Stimulated activated CD4-positive, alpha-beta T cell treated with anti-CD3 and anti-CD28 coated beads, Interleukin-15, amount 100 ng/mL, for 48 hours (primary cell): ENCODE results near the gene MYB.
"Not testable (repeated sequence)": the region's sequence is repeated elsewhere in the genome, so short reads cannot be mapped to it uniquely, and the experiment has no call there.

Source experiments
- DNase-seq, 2 donors: peaks; one replicate each; pipeline ENCODE4 v3.0.0-alpha.2; 2020; ENCODE audit warnings: low read depth in 2 of 2

MYB gene

DNA sequence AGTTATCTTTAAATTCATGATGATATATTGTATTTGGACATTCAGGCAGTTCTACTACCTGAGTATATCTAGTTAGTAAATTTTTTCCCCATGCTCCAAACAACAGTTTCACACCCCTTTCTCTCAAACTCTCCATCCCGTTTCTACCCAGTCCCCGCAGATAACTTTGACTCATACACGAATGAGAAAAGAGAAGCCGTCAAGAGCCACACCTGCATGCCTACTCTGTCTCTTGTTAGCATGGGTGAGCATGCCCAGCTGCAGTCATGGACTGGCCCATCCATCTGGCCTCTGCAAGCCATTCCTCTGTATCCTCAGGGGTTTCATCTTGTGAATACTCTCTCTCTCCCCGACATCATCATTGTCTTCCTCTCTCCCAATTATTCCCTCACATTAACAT, 41.5 kb downstream of the MYB start:
- no peak for DNase-seq

DNA sequence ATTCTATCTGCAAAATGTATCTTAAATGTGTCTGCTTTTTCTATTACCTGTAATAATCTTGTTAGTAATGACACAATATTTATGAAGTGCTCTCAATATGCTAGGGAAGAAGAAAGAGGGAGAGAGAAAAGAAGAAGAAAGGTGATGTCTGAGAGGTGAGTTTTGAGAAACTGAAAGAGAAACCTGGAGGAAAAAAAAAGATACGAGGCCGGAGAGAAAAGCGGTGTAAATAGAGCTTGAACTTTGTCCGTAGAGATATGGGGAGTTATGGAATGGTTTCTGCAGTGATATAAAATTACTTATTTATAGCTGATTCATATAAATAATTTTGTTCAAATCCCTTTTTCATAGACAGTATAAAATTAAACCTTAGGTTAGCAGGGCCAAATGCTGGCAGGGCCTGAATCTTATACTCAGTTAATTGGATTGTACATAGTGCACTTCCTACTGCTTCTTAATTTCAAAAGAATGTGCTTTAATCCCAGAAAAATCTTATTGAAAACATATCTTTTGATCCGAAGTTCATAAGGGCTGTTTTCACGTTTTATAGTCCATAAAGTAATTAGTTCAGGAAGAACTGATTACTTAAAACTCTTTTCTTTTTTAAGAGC, 43.0 kb downstream of the MYB start:
- no peak for DNase-seq

DNA sequence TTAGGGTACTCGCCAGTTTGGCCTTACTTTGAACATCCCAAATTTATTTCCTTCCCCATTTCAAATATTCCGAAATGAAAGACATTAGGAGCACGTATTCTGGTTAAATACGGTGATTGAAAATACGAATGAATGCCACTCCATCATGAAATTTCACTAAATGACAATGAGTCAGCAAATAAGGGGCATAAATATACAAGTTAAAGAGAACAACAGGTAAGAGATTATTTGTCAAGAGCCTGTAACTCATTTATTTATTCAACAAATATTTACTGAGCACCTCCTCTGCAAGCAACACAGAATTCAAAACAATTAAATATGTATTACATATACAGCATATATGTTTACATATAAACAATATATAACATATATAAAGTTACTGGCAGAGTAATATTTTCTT, 44.8 kb downstream of the MYB start:
- DNase-seq, result no peak

DNA sequence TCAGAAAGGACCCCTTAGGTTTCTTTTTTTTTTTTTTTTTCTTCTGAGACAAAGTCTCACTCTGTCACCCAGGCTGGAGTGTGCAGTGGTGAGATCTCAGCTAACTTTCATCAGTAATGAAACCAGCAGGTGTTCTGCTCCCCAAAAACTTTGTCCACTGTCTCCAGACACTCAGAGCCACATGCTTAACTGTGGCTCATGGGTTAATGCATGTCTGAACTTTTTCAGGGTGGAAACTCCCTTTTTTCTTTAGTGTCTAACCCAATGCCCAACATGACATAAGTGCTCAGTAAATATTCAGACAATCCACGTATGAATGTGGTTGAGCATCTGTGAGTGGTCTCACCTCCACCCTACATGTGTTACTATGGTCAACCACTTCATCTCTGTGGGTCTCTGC, 45.4 kb downstream of the MYB start:
- DNase-seq, result no peak

DNA sequence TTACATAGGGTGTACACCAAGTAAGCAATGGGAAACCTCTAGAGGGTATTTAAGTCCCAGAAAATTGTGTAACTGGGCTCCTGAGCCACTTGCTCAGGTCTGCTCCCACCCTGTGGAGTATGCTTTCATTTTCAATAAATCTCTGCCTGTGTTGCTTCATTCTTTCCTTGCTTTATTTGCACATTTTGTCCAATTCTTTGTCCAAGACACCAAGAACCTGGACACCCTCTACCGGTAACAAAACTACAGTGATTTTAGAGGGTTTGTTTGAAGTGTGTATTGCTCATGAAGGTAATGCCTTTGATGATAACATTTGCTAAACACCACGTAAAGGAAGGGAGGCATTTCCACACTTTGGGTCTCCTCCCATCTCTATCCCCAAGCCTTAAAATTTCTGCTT, 46.2 kb downstream of the MYB start:
- no peak for DNase-seq

DNA sequence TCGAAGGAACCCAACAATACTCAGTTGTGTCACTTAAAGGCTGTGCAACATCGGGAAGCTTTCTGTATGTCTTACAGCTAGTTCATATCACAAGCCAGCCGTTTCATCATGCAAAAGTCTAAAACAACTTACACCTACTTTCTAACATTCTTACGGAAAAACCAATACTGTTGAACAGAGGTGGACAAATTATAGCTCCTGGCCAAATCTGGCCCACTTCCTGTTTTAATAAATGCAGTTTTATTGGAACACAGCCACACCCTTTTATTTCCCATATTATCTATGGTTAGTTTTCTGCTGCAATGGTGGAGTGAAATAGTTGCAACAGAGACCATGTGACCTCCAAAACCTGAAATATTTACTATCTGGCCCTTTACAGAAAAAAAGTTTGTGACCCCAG, 46.6 kb downstream of the MYB start:
- no peak for DNase-seq

DNA sequence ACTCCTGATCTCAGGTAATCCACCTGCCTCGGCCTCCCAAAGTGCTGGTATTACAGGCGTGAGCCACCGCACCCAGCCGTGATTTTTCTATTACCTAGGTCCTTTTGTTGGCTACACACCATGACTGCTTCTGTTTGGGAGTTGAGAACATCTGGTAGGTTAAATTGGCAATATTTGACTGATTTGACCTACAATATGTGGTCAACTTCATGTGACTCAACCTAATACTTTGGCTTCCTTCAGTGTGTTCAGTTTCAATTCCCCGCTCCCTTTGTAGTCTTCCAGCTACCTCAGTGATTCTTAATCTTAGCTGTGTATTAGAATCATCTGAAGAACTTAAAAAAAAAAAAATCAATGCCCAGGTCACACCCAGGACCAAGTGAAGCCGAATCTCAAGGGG, 47.4 kb downstream of the MYB start:
- DNase-seq, result no peak

DNA sequence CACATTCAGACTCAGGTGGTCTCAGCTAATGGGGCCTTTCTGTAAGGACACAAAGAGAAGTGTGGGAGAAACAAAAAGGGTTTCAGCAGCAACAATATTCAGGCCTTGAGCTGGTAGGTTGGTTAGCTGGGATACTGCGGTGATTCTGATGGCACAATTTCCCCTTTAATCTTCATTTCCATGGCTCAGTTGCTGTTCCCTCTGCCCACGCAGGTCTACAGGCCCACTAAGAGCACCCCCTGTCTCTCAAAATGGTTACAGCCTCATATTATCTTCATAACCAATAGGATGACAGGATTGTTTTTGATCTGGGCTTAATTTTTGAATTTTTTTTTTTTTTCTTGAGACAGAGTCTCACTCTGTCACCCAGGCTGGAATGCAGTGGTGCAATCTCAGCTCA, 48.9 kb downstream of the MYB start:
- no peak for DNase-seq

DNA sequence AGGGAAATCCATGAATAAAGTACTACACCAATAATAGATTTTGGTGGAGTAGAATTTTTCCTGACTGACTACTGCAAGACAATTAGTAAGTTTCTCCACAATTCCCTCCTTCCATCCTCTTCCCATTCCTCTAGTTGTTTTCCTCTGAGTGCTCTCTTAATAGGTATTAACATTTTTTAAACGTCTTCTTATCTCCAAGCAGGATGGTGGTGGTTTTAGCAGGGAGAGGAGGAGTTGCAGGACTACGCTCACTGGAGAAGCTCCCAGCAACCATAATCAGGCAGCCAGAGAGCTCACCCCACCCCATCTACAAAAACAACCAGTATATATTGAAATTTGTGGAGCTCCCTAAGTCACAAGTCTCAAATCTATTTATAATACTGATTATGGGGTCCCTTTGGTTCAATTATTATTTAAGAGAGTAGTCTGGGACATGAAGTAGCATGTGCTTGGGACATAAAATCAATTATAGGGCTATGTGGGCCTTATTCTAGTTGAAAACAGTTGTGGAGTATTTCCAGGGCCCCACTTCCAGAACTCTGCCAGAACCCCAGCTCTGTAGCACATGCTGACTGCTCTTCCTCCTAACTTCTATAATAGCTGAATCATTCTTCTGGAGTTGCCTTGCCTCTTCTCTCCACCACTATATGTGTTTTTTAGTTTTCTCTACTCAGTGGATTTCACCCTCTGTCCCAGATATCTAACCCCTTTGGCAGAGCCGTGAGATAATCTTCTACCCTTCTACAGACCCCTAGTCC, 49.8 kb downstream of the MYB start:
- no peak for DNase-seq

DNA sequence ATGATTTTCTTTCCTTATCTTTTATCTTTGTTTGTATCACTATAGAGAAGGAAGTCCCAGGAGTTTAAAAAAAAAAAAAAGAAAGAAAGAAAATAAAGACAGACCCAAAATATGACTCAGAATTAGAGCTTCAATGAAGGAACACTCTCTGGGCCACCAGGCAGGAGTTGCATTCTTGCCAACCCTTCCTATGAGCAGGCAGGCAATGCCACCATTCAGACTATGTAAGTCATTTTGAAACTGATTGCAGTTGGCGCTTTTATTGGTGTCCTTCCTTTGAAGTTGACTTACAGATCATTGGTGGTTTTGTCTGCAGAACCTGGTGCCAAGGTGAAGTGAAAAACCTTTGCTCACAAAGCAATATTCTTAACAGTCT, 50.3 kb downstream of the MYB start:
- DNase-seq, result no peak

DNA sequence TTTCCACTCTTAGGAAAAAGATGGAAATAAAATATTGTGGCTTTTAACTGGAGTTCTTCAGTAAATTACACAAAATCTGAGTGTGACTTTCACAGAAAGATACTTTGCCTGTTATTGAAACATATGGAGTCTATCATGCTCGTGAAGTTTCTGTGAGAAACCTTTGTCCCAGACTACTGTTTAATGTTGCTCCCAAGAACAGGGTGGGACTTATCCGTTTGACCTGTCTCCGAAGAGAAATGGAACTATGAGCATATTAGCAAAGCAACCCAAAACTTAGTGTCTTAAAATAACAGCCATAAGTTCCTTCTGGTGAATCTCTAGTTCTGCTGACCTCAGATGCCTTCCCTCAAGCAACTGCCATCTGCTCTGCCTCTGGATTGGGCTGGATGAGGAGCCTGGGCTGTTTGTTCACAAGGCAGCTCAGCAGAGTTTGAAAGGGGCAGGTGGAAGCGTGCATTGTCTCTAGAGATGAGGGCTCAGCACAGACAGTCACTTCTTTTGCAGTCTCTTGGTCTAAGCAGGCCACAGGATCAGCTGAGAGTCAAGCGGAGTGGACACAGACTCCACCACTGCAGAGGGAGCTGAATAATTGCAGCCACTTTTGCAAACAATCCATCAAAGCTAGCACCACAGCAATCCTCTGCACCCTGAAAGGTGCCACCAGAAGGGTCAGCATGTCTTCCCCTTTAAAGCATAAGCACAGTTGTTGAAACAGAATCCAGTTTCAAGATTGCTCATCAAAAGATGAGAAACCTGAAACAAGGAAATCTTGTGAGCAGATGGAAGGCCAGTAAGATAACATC, 52.8 kb downstream of the MYB start:
- DNase-seq, result no peak

DNA sequence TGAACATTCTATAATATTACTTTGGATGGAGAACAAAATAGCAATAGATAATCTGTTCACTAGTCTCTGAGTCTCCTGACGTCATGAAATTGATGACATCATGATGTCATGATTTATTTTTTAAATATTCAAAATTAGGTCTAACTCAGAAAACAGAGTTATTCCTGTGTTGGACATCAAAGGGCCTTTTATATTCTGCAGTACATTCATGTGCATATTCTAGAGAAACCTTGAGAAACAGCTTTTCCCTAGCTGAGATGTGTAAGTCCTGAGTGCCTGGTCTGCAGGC, 53.3 kb downstream of the MYB start:
- no peak for DNase-seq

DNA sequence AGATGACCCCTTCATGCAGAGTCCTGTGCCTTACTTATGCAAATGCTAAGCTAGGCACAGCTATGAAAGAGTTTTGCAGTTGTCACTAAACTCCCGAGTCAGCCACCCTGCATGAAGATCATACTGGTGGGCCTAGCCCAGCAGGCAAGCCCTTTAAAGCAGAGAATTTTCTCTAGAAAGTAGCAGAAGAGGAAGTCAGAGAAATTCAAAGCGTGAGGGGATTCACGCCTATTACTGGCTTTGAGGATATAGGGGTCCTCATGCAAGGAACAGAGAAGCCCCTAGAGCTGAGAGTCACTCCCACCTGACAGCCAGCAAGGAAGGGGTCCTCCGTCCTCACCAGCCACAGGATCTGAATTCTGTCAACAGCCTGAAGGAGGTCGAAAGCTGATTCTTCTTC, 54.6 kb downstream of the MYB start:
- no peak for DNase-seq

DNA sequence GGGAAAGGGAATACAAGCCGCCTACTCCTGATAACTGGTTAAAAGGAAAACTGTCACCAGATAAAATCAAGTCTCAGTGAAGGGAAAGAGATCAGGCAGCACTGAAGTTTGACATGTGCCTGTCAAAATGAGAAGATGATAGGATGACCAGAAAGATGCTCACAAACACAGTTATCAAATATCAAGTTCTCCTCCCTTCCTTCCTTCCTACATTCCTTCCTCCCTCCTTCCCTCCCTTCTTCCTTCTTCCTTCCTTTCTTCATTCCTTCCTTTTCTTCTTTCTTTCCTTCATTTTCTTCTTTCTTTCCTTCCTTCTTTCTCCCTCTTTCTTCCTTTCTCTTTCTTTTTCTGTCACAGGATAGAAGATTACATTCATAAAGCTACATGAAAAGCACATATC, 55.2 kb downstream of the MYB start:
- DNase-seq, result no peak

DNA sequence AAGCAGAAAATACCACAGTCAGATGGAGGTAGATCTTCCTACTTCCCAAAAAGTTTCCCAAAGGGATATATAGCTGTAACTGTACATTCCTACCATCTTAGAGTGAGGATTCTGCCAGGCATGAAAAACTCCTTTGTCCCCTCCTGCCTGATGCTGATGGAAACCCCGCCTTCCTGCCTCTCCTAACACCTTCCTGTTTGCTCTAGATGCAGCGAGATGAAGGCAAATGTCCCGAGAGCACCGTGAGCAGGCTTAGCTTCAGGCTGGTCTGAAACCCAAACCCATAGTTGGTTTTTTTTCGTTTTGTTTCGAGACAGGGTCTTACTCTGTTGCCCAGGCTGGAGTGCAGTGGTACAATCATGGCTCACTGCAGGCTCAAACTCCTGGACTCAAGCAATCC, 55.6 kb downstream of the MYB start:
- DNase-seq, result no peak

DNA sequence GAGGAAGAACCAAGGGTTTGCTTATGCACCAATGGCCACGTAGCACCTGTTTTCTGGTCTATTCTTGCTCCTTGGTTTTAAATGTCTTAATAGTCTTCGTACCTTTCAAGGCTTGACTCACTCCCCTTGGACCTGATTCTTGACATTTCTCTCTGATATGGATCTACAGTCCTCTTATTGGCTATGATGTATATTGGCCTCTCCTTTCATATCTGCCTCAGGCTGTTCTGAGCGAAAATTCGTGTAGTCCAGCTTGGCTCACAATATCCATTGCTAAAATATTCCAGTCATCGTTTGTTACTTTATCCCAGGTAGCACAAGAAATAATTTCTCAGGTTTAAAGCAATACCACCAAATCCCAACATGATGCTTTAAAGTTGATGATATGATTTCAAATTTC, 59.6 kb downstream of the MYB start:
- no peak for DNase-seq

DNA sequence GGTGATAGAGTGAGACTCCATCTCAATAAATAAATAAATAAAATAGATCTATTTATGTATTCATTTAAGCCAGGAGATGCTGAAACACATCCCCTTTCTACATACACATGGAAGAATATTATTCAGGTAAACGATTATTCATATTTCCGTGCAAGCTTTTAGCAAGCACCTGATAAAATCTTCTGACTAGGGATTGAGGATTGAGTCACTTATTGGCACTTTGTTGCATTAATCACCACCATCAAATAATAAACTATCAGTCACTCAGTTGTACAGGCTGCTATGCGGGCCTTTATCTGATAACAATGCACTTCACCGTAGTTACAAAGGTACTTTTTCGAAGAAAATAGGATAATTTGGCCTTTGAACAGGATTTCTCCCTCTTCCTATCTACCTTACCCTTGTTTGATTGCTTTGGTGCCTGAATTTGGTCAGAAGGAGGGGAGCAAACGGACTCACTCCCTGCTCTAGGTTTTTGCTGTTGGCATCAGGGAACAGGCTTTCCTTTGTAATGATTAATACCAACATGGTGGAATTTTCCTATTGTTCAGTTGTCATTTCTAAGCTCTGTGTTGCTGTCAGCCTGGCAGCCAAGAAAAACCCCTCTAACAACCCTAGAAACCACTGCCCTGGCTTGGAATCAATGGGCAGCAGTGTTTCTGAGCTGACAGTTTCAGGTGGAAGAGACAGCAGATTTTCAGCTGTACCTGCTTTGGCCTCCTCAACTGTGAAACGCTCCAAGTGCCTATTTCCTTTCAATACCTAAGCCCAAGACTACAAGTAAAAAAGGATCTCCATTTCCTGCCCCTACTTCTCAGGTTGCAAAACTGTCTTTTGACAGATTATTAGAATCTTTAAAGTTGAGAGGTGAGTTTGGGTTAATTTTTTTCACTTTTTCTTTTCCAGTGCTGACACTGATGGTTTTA, 63.0 kb downstream of the MYB start:
- no peak for DNase-seq

DNA sequence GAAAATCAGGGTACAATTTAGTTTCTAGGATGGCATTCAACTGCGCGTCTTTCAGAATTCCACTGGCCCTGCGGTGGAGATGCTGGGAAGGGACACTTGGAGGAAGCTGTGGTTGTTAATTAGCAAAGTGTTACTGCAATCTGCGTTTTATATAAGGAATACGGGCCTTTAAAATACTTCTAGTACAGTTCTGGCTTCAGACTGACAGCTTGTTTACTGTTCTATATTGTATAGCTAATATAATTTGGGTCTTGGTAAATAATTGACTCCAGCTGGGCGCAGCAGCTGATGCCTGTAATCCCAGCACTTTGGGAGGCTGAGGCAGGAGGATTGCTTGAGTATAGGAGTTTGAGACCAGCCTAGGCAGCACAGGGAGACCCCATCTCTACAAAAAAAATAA, 63.7 kb downstream of the MYB start:
- no peak for DNase-seq

DNA sequence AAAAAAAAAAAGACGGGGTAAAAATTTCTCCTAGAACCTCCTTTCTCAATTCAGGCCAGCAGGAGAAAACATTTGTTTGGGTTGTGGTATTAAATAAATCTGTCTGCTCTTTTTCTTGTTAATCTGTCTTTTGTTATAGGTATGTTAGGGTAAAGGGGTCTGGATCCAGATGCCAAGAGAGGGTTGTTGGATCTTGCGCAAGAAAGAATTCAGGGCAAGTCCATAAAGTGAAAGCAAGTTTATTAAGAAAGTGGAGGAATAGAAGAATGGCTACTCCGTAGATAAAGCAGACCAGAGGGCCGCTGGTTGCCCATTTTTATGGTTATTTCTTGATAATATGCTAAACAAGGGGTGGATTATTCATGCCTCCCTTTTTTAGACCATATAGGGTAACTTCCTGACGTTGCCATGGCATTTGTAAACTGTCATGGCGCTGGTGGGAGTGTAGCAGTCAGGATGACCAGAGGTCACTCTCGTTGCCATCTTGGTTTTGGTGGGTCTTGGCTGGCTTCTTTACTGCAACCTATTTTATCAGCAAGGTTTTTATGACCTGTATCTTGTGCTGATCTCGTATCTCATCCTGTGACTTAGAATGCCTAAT, 65.4 kb downstream of the MYB start:
- DNase-seq, result not testable (repeated sequence)

DNA sequence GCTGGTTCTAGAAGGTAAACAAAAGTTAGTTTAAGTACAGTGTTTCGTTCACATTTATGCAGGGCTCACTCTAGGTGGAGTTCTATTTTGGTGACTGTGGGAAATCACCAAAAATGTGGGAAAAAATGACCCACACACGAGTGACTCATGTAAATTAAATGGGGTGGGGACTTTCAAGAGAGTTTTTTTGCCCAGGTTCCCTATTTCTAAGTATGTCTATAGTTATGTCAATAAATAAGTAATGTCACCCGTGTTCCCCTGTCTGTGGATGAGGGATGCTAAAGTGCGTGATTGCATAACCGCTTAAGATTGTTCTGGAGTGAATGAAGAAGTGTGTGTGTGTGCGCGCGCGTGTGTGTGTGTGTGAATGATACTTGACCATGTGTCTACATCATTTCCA, 69.1 kb downstream of the MYB start:
- DNase-seq, result no peak

DNA sequence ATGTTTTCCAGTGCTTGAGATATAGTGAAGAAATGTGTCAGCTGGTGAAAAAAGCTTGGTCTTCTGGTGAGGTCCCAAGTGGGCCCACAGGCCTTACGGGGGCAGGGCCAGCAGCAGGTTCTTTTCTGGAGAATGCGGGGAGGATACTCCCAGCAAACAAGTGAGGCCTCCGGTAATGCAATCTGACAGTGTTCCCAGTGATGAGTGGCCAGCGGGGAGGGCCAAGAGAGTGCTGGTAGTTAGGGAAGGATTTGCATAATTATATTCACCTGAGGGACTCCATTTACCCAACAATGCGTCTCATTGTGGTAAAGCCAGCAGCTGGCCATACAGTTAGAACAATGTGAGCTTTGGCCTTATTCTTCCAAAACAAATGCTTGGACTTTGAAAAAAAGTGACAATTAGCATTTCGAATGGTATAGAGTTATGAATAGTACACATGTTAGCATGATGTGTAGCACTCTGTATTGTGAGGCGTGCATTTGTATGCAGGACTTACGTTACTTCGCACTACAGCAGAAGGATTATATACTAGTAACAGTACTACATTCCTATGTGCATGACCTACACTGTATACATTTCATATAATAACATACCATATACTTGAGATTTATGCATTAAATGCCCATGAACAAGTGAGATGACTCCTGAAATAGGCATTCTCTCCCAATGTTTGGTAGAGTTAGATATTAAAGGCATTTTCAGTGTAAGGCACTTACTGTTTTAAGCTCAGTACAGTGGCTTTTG, 69.8 kb downstream of the MYB start:
- no peak for DNase-seq
